AG09309 (cell line): ENCODE results near the gene TST.
A peak's percentile ranks its signal among the peaks of the same experiment; 100 is the strongest.

Experiments used
- DNase-seq: peaks from one replicate; pipeline ENCODE4 v3.0.0-alpha.2; 2010; ENCODE audit warnings: low read depth
- H3K4me3 ChIP-seq: 2 replicates; pipeline ENCODE4 v1.5.1; 2011; ENCODE audit warnings: mild to moderate bottlenecking, low read depth, low read length, moderate library complexity; ENCODE audit not compliant: control insufficient read depth
- TF ChIP-seq, protein P1 (sequence below): IDR thresholded peaks from 2 replicates; pipeline ENCODE4 v1.5.1; 2011; ENCODE audit warnings: mild to moderate bottlenecking, low read depth, low read length, inconsistent platforms; ENCODE audit not compliant: insufficient read depth, control insufficient read depth; ENCODE audit errors: missing control alignments

The TST gene

DNA sequence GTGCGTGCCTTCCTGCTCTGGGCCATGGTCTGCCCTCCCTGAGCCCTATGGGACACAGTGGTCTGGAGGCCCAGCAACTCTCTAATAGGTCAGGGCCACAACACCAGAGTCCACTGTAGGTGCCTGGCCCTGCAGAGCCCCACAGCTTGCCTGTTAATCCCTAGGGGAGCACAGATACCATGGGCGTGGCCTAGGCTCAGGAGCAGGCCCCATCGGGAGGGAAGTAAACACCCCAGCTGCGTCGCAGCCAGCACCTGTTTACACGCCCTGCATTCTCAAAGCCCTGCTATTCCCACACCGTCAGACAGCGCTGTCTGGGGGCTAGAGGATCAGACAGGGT lies 34.8 kb upstream of the TST start:
- no peak overlapping the region for H3K4me3 ChIP-seq
- TF ChIP-seq, protein P1, sequence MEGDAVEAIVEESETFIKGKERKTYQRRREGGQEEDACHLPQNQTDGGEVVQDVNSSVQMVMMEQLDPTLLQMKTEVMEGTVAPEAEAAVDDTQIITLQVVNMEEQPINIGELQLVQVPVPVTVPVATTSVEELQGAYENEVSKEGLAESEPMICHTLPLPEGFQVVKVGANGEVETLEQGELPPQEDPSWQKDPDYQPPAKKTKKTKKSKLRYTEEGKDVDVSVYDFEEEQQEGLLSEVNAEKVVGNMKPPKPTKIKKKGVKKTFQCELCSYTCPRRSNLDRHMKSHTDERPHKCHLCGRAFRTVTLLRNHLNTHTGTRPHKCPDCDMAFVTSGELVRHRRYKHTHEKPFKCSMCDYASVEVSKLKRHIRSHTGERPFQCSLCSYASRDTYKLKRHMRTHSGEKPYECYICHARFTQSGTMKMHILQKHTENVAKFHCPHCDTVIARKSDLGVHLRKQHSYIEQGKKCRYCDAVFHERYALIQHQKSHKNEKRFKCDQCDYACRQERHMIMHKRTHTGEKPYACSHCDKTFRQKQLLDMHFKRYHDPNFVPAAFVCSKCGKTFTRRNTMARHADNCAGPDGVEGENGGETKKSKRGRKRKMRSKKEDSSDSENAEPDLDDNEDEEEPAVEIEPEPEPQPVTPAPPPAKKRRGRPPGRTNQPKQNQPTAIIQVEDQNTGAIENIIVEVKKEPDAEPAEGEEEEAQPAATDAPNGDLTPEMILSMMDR: no peak
- no peak for DNase-seq

DNA sequence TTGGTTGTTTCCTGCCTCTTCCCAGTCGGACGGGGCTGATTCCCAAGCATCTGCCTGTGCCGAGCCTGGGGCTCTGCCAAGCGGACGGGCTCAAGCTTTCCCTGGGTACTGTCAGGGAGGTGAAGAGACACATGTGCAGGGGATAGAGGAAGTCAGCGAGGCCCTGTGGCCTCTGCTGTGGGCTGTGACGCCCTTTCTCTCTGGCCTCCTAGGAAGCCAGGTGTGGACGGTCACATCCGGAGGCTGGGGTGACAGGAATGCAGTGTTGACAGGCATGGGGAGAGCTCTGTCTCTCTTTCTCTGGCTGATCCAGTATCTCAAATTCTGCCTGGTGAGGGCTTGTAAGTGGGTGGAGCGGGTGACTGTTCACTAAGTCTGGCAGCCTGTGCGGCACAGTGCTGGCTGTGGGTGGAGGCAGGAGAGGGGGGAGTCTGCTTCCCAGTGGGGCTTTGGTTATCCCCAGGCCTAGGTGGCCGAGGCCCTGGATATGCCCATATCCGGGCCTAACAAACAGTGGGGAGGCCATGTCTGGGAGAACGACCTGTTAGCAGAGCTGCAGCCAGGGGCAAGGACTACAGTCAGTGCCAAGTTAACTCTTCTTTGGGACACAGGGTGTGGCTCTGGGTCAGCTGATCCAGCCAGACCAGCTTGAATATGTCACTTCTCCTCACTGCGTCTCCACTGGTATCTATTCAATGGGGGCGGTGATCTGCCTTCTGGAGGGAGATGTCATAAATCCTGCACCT lies 34.2 kb upstream of the TST start:
- no peak for DNase-seq
- no peak overlapping the region for H3K4me3 ChIP-seq
- TF ChIP-seq, protein P1: no peak

DNA sequence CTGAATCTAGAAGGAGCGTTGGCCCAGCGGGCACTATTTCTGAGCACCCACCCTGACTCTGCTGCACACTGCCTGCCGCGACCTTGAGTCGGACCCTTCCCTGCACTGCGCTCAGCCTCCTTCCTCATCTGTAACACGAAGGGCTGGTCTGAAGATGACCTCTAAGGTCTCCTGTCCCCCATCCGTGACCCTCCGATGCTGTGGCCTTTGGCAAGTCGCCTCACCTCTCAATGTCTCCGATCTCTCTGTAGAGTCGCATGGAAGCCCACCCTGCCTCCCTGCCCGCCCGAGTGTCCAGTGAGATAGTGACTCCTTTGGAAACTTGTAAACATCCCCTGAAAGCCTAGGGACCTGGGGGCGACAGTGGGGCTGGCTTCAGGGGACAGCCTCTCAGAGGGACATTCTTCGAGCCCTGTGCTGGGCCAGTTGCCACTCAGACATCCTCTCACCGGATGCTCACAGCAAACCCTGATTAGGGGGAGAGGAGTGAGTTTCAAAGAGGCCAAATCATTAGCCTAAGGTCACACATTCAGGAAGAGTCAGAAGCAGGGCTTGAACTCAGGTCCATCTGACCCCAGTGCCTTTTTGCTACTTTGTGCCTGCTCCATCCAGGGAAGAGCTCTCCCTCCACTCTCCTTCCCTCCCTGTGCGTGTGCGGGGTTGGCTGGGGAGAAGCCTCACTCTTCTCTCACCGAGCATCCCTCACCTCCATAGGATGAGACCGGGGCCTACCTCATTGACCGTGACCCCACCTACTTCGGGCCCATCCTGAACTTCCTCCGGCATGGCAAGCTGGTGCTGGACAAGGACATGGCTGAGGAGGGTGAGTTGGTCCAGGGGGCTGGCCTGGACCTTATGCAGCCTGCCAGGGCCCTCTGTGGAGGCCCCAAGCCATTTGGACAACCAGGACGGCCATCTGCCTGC lies 33.4 kb upstream of the TST start:
- TF ChIP-seq, protein P1: no peak
- DNase-seq: no peak
- peak overlapping the region; percentile 64 for H3K4me3 ChIP-seq

DNA sequence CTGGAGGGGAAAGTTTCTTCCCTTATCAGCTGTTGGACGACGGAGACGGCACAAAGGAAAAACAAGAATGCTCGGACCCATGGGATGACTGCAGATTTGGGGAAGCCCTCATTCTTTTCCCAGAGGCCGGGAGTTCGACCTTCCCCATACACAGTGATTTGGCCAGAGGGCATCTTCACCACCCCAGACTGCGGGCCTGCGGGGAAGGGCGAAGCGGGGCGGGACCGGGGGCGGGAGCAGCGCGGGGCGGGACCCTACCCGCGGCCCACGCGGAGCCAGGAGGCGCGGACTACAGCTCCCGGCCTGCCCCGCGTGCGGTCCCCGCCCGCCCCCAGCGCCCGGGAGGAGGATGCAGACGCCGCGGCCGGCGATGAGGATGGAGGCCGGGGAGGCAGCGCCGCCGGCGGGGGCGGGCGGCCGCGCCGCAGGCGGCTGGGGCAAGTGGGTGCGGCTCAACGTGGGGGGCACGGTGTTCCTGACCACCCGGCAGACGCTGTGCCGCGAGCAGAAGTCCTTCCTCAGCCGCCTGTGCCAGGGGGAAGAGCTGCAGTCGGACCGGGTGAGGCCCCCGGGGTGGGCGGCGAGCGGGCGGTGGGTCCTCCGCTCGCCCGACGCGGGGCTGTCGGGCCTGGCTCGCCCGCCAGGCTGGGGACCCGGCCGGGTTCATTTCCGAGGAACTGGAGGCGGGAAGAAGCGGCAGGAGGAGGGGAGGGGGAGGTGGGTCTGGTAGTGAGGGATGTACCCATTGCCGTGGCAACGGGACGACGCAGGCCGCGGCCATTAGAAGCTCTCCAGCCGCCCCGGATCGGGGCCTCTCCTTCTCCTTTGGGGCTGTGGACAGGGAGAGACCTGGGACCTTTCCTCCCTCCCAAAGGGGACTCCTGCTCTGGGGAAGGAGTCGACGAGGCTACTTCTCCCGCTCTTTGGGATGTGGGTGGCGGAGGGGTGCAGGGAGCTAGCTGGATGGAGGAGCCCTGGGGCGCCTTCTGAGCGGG lies 32.4 kb upstream of the TST start, which contains the start of gene KCTD17:
TSS of gene KCTD17 (plus strand) at position 352 of the 995 bp plus-strand sequence. CDS start at position 371, 19 bp downstream.
- H3K4me3 ChIP-seq: peak within 1 kb of the TSS; percentile 64
- no peak for DNase-seq
- TF ChIP-seq, protein P1: no peak

DNA sequence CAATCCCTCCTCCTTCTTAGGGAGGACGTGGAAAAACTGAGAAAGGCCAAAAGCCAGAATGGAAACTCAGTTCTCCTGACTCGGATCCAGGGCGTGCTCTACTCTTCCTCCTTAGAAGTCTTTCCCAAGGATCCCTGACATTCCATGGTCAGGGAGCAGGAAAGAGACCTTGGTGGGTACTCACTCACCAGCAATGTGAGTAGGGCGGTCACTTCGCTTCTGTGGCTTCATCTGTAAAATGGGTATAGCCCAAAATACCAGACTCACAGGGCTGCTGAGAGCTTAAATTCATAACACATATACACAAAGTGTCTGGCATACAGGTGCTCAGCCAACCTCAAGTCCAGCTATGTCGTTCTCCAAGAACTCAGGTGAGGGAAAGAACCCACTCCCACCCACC lies 31.7 kb upstream of the TST start:
- TF ChIP-seq, protein P1: no peak
- DNase-seq: no peak
- H3K4me3 ChIP-seq: no peak overlapping the region

DNA sequence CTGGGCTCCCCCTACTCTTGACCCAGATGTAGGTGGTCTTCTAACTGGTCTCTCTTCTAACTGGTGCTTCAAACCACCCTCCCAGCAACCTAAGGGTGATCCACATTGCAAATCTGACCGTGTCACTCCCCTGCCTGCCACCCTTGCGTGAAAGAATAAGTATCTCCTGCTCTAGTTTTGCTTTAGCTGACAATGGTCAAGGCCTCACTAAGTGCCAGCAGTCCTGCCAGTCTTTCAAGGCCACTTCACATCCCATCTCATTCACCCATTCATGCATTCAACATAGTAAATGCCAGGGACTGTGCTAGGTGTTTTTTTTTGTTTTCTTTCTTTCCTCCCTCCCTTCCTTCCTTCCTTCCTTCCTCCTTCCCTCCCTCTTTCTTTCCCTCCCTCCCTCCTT lies 30.0 kb upstream of the TST start:
- no peak for DNase-seq
- TF ChIP-seq, protein P1: no peak
- H3K4me3 ChIP-seq: no peak overlapping the region
